ENCODE data around the gene TP53RK. TPM values are rescaled to one million over a fixed set of nuclear protein-coding genes. Genes with fewer than 3 reads are reported as not detected.

Gene TP53RK
- total and polyA plus RNA-seq, 2 of the 13 experiments (the other 11 are each of a cell fraction or from before 2014, with no cell fraction given), result 12.9 to 25.5 TPM

- TF ChIP-seq, protein P1, sequence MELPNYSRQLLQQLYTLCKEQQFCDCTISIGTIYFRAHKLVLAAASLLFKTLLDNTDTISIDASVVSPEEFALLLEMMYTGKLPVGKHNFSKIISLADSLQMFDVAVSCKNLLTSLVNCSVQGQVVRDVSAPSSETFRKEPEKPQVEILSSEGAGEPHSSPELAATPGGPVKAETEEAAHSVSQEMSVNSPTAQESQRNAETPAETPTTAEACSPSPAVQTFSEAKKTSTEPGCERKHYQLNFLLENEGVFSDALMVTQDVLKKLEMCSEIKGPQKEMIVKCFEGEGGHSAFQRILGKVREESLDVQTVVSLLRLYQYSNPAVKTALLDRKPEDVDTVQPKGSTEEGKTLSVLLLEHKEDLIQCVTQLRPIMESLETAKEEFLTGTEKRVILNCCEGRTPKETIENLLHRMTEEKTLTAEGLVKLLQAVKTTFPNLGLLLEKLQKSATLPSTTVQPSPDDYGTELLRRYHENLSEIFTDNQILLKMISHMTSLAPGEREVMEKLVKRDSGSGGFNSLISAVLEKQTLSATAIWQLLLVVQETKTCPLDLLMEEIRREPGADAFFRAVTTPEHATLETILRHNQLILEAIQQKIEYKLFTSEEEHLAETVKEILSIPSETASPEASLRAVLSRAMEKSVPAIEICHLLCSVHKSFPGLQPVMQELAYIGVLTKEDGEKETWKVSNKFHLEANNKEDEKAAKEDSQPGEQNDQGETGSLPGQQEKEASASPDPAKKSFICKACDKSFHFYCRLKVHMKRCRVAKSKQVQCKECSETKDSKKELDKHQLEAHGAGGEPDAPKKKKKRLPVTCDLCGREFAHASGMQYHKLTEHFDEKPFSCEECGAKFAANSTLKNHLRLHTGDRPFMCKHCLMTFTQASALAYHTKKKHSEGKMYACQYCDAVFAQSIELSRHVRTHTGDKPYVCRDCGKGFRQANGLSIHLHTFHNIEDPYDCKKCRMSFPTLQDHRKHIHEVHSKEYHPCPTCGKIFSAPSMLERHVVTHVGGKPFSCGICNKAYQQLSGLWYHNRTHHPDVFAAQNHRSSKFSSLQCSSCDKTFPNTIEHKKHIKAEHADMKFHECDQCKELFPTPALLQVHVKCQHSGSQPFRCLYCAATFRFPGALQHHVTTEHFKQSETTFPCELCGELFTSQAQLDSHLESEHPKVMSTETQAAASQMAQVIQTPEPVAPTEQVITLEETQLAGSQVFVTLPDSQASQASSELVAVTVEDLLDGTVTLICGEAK (IDR thresholded peaks at IDR 0.05), result no peak
- TF ChIP-seq, protein P1 (CRISPR knock-in tag; IDR thresholded peaks at IDR 0.05), result no peak; the same call in 1 of the 2 replicates
- TF ChIP-seq KDM1A (CRISPR knock-in tag; IDR thresholded peaks at IDR 0.05) (no peak; the same call in 1 of the 2 replicates), SETDB1 (CRISPR knock-in tag; IDR thresholded peaks at IDR 0.05; ENCODE audit: borderline replicate concordance) (no peak; the same call in 1 of the 2 replicates), ZNF563 (CRISPR knock-in tag; IDR thresholded peaks at IDR 0.05) (no peak), ZNF292 (CRISPR knock-in tag; IDR thresholded peaks at IDR 0.05; ENCODE audit: borderline replicate concordance, low read depth) (peak; percentile 85), MIER3 (CRISPR knock-in tag; IDR thresholded peaks at IDR 0.05; ENCODE audit: borderline replicate concordance) (peak; percentile 75; the same call in 1 of the 2 replicates), ZSCAN31 (CRISPR knock-in tag; IDR thresholded peaks at IDR 0.05; ENCODE audit: low read depth) (no peak; the same call in 1 of the 2 replicates), IKZF4 (CRISPR knock-in tag; IDR thresholded peaks at IDR 0.05; ENCODE audit: borderline replicate concordance, low read depth, not compliant biosample characterization) (peak; percentile 70), ZNF790 (CRISPR knock-in tag; IDR thresholded peaks at IDR 0.05; ENCODE audit: borderline replicate concordance) (no peak), ZNF7 (CRISPR knock-in tag; IDR thresholded peaks at IDR 0.05) (no peak), ZHX2 (IDR thresholded peaks at IDR 0.05; ENCODE audit: low read depth) (no peak), ZHX2 (CRISPR knock-in tag; IDR thresholded peaks at IDR 0.05; ENCODE audit: borderline replicate concordance) (no peak), ZNF337 (CRISPR knock-in tag; IDR thresholded peaks at IDR 0.05; ENCODE audit: borderline replicate concordance, low read depth) (peak; percentile 88; the same call in 1 of the 2 replicates)
Observed at GRCh38 chr20:46674253-46675083, 14.8 kb downstream of the TP53RK start (continued).

All from HepG2 (cell line).